Activated T-cell treated with anti-CD3 and anti-CD28 coated beads for 4 hours (primary cell): Measurements from ENCODE around the gene VIPR1.

Source experiments
- DNase-seq: peaks from one replicate; pipeline ENCODE4 v3.0.0-alpha.2; 2020

The VIPR1 gene

DNA sequence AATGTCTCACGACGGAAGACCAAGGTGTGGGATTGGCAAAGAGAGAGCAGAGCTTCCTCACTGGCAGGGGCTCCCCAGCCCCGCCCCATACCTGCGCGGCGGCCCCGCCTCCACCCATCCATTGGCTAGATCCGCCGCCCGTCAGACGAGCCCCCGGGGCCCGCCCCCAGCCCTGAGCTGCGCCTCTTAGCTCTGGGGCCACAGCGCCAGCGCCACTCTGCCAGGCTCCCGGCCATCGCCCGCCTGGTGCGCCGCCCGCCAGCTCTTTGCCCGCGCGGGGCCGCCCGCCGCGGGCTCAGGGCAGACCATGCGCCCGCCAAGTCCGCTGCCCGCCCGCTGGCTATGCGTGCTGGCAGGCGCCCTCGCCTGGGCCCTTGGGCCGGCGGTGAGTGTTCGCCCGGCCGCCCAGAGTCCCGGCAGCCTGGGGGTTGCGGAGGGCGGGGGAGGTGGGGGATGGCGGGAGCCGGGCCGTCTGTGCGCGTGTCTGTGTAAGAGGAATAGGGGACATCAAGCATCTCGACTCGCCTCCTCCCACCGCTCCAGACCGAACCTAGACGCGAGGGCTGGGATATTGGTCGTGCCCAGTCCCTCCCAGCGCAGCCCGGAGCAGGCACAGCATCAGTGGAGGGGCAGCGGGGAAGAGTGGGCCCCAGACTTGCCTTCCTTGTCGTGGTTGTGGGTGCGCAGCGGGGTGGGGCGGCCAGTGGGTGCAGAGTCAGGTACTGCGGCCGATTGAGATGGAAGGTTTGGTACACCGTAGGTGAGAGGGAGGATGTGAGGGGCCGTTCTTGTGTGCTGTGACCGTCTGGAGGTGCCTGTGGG lies at the start of gene VIPR1:
Gene VIPR1 (plus strand): TSS at position 215 of the 822 bp plus-strand sequence. CDS start 93 bp downstream, at position 308.
- peak; percentile 90 for DNase-seq

- DNase-seq = no peak
Observed at GRCh38 chr3:42456211-42456610, 46.2 kb upstream of the VIPR1 start.

GRCh38 chr3:42459151-42459550 lies 43.3 kb upstream of the VIPR1 start:
- DNase-seq = no peak

DNA sequence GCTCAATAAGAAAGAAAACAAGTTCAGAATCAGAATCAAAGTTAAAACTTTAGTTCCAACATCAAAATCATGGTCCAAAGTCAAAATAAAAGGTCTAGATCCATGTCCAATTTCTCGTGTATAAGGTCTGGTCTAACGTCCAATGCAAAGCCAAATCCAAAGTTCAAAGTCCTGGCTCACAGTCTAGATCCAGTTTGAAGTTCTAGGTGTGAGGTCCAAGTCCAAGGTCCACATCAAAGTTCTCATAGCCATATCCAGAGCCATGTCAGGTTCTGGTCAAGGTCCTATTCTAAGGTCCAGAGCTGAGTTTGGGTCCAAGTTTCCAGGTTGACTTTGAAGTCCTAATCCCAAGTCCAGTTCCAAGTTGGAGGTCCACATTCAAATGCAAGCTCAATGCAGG lies 40.7 kb upstream of the VIPR1 start:
- no peak for DNase-seq

DNA sequence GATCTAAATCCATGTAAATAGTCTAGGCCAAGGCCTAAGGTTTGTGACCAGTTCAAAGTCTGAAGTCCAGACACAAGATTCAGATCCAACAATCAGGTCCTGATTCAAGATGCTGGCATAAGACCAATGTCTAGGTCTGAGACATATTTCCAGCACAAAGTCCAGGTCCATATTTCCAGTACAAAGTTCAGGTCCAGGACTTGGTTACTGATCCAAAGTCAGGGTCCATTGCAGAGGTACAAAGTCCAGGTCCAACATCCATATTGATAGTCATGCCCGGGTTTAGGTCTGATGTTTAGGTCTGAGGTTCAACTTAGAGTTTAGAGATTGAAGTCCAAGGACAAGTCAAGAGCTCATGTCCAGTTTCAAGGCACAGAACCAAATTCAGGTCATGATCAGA lies 39.4 kb upstream of the VIPR1 start:
- no peak for DNase-seq

DNA sequence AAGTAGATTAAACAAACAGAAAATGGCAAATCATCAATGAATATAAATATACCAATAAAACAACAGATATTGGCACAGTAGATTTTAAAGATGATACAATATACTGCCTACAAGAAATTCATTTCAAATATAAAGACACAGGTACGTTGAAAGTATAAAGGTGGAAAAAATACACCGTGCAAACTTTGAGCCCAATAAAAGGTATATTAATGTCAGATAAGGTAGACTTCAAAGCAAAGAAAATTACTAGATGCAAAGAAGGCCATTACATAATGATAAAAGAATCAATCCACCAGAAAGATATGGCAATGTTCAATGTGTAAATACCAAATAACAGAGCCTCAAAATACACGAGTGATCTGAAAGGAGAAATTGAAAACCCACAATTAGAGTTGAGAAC lies 34.3 kb upstream of the VIPR1 start:
- no peak for DNase-seq

GRCh38 chr3:42472555-42472954 lies 29.9 kb upstream of the VIPR1 start:
- no peak for DNase-seq

DNA sequence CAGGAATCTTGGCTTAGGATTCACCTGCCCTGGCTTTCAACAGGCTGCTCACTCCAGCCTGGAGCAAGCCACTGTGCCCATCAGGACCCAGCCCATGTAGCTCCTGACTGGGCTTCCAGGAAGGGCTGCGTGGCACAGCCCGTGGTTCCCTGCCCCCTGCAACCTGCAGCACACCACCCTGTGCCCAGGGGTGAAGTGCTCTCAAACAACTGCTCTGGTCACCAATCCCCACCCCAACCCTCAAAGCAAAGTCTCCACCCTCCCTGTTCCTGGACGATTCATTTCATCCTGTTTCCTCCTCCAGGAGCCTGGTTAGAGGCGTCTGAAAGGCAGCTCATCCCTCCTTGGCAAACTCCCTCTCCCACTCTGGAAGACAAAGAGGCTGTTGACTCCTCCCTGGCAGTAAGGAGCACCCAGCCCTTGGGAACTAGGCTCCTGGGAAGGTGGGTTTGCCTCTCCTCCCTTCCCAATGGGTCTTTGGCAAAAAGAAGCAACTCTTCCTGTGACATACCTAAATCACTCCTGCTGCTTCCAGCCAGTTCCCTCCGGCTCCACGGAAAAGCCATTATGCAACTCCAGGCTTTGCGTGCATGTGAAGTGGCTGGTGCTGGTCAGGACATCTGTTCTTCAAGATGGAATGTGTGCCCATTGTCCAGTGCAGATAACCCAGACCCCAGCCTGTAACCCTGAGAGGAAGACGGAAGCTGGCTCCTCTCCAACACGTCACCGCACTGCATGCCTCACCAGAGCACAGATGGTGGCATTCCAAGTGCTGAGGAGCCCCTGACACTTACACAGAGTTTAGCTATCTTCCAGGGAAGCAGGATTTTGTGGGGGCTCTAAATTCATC lies 29.1 kb upstream of the VIPR1 start:
- no peak for DNase-seq

GRCh38 chr3:42476225-42477125 lies 26.0 kb upstream of the VIPR1 start:
- DNase-seq = no peak

DNA sequence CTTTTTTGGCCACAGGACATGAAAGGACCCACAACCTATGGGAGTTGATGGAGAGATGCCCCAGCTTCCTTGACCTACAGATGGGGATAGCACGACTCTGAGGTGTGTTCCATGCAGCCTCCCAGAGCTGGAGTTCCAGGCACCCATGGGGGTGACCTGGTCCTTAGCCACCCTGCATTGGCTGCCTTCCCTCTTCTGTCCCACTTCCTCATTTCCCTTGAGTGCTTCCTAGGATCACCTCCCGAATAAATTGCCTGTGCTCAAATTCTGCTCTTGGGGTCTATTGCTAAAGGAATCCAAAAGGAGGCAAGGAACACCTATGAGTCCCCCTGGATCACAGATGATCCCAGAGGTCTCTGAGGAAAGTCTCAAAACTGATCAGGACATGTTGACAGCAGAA lies 24.7 kb upstream of the VIPR1 start:
- no peak for DNase-seq

- DNase-seq = no peak
Observed at GRCh38 chr3:42478830-42479229, 23.6 kb upstream of the VIPR1 start.

- DNase-seq = no peak
Observed at GRCh38 chr3:42486814-42487565, 15.5 kb upstream of the VIPR1 start.

DNA sequence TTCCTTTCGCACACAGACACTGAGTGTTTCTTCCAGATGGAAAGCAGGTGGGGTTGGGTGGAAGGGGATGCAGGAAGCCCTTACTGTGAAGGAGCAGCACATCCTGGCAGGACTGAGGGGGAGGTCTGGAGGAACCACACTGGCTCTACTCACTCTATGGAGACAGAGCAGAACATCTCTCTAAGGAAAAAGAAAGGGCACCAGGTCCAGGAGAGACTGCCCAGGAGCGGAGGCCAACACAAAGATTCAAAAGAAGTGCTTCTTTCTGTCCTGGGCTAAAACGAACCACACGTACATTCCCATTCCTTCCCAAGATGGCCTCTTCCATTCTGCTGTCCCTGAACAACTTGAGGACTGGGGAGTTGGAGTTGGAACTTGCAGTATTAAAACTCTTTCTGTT lies 13.8 kb upstream of the VIPR1 start:
- DNase-seq = no peak

- no peak for DNase-seq
Observed at GRCh38 chr3:42489116-42489936, 13.1 kb upstream of the VIPR1 start.

- DNase-seq = no peak
Observed at GRCh38 chr3:42489937-42490227, 12.6 kb upstream of the VIPR1 start.

- no peak for DNase-seq
Observed at GRCh38 chr3:42490243-42490642, 12.2 kb upstream of the VIPR1 start.

GRCh38 chr3:42491881-42492507 lies 10.4 kb upstream of the VIPR1 start:
- DNase-seq = no peak

GRCh38 chr3:42492508-42493080 lies 9.8 kb upstream of the VIPR1 start:
- DNase-seq = no peak

DNA sequence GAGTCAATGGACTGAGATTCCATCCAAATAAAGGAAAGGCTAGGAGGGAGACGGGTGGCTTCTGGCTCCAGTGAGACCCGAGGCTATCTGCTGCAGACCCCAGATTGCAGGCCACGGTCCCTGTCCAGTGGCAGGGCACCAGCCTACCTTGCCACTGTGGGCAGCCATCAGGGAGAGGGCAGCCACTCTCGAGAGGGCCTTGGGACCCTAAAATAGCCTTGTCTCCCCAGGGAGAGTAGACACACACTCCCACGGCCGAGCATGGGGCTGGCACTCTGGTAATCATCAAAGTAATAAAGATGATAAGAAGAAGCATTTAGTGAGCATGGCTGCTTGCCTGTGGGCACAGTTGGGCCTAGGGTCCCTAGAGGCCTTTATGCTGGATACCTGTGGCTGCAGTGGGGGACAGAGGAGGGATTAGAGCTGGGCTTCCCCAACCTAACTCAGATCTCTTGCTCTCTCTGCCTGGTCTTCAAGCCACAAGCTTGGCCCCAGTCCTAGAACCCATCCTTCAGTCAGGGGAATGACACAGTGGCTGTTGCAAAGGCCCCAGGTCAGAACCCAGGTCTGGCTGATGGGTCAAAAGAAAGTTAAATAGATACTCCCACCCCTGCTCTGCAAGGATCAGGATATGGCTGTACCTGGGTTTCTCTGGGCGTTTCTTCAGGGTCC lies 9.2 kb upstream of the VIPR1 start:
- DNase-seq = no peak

DNA sequence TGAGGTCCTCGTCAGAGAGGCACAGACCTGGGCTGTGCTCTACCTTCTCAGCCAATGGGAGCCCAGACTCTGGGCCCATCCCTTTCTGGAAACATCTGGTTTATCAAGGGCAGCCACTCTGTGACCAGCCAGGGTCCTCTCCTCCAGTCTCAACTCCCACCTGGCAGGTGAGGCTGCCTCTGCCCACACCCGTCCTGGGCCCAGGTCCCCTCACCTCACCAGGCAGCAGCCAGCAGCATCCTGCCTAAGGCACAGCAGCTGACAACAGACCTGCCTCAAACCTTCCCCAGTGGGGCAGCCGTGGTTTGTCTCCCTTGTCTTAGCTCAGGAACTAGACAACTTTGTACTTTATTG lies 8.7 kb upstream of the VIPR1 start:
- no peak for DNase-seq
